HG02840 (cell line): ENCODE results near the gene WDR74.

Experiments used
- ATAC-seq: cut with Tn5 transposase; IDR thresholded peaks from one replicate; pipeline ENCODE4 v1.9.1; 2021; ENCODE audit warnings: mild to moderate bottlenecking, moderate library complexity, moderate number of reproducible peaks; ENCODE audit not compliant: unreplicated experiment, low FRiP score

The WDR74 gene

DNA sequence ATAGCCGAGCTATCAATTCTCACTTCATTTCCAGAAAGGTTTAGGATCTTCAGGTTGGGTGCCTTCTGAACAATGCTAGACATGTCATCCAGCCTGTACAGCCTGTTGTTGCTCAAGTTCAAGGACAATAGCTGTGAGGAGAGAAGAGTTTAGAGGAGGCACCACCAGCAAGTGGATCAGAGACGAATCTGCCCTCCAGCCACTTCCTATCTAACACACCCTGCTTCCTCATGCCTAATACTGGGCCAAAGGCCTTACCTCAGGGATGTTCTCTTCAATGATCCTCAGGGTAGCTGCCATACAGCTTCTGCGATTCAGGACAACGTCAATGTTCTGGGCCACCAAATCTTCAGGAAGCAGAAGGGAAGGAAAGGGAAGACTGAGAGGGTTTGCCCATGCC is 38.3 kb downstream of the WDR74 start:
- no peak for ATAC-seq

DNA sequence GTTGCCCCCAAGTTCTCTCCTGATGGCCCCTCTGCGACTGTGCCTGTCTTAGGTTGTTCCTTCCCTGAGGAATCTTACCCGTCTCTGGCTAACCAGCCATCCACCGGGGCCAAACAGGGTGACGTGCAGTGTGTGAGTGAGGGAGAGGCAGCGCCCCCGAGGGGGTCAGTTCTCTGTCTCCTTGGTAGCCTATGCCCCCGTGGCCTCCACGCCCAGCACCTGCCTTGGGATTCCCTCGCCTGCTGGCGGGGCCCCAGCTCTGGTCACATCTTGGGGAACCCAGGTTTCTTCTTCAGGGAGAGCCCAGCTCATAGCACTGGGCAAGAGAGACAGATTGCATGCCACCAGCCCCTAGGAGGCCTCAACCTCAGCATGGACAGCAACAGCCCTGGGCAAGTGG is 39.9 kb downstream of the WDR74 start:
- ATAC-seq = no peak

DNA sequence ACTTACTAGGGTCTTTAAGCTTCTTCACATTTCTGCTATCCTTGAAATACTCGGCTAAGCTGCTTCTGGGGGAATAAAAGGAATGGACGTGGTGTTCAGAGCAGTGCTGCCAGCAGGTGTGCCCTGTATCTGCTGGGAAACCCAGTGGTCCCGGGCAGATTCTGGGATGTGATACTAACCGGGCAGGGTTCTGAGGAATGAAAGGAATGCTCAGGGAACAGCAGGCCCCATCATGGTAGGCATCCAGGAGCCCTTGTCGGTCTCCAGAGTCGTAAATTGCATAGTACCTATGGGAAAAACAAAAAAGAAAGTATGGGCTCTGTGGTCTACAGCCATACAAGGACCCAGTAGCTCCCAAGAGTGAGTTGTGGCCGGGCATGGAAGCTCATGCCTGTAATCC is 43.1 kb downstream of the WDR74 start:
- no peak for ATAC-seq

GRCh38 chr11:62794201-62794775 is 45.1 kb downstream of the WDR74 start:
- no peak for ATAC-seq

DNA sequence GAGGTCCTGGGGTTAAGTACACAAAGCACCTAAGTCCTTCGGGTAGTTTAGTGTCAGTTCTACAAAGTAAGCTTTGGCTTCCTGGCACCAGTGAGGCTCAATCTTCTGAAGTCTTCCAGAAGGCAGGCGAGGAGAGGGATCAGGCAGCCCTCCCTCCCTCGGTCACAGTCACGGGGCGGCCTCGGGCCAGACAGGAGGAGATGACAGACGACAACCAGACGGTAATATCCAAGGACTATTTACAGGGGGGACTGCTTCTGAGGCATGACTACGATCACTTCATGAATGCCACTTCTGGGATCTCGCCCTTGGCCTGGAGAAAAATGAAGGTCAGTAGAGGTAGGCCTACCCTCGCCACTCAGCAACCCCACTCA is 47.2 kb downstream of the WDR74 start:
- ATAC-seq = no peak

GRCh38 chr11:62791501-62792201 is 47.7 kb downstream of the WDR74 start, which contains the start of gene TMEM223:
TSS of gene TMEM223 (minus strand) at chr11:62792006. CDS start at chr11:62791994, 12 bp downstream.
- peak; percentile 46 for ATAC-seq

- ATAC-seq = no peak
Measured at GRCh38 chr11:62789576-62789975, 49.8 kb downstream of the WDR74 start.

DNA sequence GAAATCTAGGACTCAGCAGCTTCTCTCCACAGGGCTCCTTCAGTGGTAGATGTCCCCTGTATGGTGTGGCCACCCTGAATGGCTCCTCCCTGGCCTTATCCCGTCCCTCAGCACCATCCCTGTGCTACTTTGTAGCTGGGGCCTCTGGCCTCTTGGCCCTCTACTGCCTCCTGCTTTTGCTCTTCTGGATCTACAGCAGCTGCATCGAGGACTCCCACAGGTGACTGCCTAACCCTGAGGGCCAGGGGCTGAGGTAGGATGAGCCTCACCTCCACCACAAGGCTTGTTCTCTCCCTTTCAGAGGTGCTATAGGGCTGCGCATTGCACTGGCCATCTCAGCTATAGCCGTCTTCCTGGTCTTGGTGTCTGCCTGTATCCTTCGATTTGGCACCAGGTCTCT is 50.4 kb downstream of the WDR74 start:
- ATAC-seq = no peak

DNA sequence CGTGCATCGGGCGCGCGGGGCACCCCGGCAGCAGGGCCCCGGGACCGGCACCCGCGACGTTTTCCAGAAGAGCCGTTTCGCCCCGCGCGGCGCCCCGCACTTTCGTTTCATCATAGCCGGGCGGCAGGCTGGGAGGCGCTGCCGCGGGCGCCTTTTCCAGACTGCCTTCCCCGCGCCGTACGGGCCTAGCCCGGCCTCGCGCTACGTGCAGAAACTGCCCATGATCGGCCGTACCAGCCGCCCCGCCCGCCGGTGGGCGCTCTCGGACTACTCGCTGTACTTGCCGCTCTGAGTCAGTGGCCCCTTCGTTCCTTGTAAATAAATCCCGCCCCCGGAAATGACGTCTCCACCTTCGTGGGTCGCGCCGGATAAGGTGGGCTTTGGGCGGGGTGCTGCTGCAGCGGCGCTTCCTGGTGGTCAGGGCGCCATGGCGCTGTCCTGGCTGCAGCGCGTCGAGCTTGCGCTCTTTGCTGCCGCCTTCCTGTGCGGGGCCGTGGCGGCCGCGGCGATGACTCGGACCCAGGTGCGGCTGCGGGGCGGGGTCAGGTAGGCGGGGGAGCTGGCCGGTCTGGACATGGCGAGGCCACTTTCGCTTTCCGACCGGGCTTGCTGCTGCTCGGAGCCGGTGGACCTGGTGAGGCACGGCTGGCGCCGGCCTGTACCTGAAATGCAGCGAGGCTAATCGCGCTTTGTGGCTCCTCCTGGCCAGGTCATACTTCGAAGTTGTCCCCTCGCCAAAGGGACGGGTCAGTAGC is 52.2 kb downstream of the WDR74 start, which contains the start of gene TMEM179B:
TSS of gene TMEM179B (plus strand) at position 398 of the 755 bp plus-strand sequence. CDS start at position 428, 30 bp downstream.
- peak; percentile 61 for ATAC-seq

DNA sequence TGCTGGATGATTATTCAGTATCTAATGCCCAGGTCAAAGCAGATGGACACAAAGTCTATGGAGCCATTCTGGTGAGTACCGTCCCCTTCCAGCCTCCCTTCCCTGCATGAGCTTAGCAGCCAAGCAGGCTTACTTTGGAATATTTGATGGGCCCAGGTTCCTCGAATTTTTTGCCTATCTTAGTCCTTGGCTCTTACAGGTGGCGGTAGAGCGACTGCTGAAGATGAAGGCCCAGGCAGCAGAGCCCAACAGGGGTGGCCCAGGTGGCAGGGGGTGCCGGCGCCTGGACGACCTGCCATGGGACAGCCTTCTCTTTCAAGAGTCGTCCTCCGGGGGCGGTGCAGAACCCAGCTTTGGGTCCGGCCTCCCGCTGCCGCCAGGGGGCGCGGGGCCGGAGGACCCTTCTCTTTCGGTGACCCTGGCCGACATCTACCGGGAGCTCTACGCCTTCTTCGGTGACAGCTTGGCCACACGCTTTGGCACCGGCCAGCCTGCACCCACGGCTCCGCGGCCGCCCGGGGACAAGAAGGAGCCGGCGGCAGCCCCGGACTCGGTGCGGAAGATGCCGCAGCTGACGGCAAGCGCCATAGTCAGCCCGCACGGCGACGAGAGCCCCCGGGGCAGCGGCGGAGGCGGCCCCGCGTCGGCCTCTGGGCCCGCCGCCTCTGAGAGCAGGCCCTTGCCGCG is 52.9 kb downstream of the WDR74 start:
- ATAC-seq = peak; percentile 63
